Activated T-helper 1 cell treated with Interleukin-2 at 50 U/mL for 16 hours (primary cell): ENCODE measurements around the gene CACNB4.

Experiments used
- DNase-seq: peaks from one replicate; pipeline ENCODE4 v3.0.0-alpha.2; 2020; ENCODE audit warnings: low read depth

Gene CACNB4

DNA sequence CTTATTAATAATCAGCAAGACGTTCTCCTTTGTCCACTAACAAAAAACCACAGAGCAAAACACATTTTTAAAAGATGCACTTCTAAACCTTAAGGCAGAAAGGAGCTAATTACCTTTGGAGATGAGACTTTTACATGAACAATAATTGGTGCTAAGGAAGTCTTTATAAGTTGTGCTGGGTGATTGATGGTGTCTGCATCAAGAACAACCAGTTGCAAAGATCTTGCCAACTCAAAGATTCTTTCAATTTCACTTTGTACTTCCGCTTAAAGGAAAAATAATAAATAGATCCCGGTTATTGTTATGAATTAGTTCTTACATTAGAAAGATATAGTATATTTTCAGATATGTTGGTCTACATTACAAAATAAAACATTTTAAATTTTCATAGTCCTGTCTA, 243.7 kb downstream of the CACNB4 start:
- no peak for DNase-seq

DNA sequence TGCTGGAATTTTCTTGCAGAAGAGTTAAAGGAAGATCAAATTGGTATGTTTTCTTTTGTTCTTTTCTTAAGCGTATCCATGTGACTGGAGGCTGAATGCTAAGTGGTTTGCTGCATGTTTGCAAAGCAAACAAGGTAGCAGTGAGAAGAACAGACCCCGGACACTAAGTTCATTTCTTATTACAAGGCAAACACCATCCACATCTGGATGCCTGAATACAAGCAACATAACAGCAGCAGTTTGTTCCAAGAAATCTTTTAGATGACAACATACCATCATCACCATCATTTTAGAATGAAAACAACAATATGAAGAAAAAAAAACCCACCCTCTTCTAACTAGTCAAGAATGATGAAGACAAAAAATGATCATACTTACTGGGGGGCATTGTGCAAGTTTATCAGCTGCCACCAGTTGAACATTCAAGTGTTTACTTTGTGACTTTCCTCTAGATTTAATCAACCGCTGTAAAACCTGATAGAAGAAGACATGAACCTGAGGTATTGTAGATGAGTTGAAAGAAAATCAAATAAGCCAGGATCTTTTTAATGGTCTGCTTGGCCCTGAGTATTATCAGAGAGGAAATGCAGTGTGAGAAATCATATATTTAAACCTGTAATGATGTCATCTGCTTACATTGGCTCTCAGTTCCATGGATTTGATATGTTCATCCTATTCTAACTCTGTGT, 245.6 kb downstream of the CACNB4 start:
- DNase-seq, result no peak

DNA sequence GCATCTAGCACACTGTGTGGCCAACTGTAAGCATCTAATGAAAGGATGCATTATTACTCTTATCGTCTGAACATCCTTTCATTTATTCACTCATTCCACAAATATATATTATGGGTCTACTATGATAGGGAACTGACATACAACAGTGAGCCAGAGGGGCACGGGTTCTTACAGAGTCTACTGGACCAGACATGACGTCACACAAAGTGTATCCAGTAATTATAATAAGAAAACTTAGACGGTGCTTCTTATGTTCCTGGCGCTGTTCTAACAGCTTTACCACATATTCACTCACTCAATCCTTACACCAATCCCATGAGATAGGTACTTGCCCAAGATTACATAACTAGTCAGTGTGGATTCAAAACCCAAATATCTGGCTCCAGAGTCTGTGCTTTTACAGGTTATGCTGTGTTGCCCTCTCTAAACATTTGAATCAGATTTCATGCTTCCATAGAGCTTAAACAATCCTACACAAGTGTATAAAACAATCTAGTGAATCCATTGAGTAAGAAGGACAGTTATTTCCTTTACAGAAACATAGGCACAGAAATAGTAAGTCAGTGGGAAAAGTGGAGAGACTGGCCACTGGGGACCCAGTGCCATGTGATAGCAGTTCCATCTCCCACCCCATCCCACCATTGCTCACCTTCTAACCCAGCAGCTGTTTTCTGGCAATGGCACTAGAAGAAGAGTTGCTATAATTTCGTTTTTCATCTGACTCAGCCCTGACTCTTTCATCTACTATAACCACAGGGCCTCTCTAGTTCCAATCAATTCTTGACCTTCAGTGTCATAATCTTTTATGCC, 246.4 kb downstream of the CACNB4 start:
- DNase-seq, result no peak

DNA sequence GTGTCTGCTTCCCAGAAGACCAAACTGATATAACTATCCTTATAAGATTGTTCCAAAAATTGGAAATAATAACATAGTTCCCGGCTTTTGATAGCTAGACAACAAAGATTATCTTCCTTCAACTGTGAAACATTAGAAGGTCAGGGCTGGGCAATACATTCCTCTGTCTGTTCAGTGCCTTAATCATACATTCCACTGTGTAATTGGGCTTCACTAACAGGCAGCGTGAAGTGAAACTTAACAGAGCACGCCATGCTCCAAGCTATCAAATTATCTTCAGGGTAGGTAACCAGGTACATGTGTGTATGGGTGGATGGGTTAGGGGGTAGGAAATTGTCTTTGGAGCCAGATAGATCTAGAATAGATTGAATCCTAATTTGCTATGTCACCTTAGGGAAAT, 247.1 kb downstream of the CACNB4 start:
- DNase-seq, result no peak

DNA sequence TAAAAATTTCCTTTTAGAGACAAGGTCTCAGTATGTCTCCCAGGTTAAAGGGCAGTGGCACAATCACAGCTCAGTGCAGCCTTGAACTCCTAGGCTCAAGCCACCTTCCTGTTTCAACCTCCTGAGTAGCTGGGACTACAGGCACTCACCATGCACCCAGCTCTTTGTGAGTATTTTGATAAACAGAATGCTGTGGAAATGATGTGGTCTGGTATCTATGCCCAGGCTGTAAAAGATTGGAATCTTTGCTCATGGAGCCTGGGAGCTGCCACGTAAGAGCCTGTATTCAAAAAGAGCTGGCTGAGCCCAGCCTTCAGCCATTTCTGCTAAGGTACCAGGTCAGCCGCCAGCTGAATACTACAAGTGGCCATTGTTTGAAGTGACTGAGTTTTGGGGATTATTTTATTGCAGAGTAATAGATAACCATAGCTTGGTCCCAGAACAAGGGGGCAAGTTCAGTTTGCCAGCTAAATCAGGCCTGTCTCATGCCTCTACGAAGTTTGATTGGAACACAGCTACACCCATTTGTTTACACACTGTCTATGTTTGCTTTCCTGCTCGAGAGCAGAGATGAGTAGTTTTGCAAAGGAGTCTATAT, 249.3 kb downstream of the CACNB4 start:
- DNase-seq, result no peak

DNA sequence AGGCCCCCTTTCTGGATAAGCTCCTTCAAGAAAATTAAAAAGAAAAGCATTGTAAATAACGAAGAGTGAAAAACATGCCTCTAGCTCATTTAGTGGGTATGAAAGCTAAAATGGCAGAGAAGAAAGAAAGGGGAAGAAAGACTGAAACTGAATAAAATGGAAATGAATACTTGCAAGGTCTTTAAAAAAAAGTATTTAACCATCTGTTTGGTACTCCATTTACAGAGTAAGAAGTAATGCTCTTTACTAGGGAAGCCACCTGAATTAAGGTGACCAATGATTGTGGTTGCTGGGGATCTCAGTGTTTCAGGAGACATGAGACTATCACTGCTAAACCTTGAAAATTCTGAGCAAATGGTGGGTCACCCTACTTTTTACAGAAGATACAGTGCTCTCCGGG, 253.0 kb downstream of the CACNB4 start:
- no peak for DNase-seq

DNA sequence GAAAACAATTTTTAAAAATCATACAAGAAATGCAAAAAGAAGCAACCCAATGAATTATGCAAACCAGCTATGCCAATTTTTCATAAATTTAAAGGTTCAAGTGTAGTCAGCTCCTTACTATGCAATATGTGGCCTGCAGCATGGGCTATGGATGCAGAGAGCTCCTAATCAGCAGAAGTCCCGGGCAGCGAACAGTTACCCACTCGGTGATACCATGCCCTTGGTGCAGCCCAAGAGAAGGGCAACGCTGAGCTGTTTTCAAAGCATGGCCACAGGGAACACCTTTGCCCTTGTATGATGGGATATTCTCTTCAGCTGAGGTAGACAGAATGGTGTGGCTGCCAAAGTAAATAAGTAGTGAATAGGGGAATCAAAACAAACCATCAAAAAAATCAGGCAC, 253.4 kb downstream of the CACNB4 start:
- DNase-seq, result no peak

DNA sequence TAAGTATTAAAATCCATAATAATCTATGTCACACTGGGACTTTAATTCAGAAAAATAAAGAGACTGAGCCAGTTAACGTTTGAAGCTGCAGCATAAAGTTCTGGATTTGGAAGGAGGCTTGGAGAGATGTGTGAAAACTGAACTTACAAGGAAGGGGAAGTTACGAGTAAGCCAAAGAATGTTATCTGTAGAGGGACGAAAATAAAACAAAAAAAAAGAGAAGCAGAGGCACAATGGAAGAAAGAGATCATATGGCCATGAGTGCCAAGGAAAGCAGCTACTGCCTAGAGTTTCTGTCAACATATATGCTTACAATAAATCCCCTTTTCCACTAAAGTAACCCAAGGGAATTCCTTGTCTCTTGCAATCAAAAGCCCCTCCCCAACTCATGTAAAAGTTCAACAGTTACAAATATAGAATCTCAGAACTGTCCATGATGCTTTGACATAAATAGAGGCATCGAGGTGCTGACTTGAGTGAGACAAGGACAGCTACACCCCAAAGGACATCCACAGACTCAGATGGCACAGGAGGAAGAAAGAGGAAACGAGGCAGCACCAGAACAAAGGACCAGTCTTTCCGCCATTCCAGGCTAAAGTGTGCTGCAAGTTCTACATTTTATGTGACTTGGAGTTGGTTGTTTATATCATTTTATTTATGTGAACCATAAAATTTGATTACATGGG, 254.5 kb downstream of the CACNB4 start:
- DNase-seq, result no peak

DNA sequence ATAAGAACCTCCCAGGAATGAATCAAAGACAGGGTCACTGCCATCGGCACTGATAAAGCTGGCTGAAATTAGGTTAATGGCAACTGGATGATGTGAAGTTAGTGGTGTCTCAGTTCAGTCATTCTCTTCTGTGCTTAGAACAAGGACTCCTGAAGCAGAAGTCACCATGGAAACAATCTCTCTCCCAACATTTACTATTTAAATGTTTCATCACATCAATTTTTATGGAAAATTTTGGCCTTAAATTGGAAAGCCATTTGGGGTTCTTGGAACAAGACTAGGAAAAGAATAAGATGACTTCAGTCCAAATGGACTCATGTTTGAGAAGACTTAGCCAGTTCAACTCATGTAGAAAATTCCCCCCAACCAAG, 255.2 kb downstream of the CACNB4 start:
- no peak for DNase-seq

DNA sequence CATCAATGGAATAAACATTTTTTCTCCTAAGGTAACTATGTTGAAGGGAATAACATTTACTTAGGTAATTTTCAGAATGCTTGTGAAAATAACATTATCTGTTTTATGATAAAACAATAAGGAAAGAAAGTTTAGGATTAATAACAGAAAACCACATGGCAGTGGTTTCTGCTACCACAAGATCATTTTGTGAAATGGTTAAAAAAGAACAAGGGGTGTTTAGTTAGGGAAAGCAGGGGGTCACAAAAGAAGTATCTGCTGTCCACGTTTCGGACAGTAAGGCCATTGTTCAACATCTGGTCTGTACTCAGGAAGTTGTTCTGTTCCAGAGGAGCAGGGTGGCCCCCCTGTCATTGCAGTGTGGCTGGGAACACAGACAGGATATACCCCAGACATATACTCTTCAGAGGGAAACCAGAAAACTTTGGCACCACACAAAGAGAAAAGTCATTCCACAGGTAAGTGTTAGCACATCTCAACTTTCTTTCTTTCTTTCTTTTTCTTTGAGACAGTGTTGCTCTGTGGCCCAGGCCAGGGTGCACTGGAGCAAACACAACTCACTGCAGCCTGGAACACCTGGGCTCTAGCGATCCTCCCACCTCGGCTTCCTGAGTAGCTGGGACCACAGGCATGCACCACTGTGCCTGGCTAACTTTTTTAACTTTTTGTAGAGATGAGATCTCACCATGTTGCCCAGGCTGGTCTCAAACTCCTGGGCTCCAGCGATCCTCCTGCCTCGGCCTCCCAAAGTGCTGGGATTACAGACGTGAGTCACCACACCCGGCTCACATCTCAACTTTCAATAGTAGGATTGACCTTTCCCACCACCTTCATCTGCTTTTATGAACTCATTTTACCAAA, 255.8 kb downstream of the CACNB4 start:
- DNase-seq, result no peak

DNA sequence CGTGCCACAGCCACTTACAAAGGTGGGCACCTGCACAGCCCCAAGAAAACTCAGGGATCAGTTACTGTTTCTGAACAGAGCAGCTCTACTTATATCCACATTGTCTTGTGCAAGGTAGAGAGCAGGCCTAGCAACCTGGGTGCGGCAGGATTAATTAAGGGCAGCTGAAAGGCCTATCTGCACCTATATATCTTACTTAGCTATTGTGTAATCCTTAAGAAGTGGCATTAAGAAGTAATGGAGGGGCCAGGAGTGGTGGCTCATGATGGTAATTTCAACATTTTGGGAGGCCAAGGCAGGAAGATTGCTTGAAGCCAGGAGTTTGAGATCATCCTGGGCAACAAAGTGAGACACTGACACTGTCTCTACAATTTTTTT, 257.8 kb downstream of the CACNB4 start:
- no peak for DNase-seq

DNA sequence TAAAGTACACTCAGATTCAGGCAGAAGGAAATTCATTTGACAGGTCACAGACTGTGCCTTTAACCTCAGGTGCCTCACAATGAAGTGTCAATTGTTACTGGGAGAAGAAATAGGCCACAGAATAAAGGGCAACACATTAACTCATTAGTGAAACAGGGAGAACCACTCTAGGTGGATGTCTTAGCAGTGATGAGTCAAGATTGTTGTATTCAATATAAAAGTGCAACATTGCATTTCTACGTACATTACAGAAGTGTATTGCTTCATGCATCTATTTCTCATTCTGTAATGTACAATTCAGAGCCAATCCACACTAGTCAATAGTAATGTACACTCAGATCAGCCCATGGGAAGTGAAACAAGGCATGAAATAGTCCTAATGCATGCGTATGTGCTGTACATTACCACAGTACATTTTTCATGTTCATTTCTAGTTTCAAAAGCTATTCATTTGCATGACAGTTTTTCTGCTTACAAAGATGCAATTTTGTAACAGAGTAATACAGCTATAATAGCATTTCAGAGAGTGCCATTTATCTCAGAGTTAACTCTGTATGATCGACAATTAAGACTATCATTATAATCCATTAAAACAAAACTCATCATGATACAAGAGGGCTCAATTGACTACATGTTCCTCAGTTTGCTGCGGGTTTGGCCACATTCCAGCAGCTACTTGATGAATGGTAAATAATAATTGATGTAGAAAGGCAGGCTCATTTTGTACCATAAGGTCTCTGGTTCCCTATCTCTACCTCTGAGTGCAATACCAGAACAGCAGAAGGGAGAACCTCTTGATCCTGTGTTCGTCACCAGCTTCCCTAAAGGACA, 258.4 kb downstream of the CACNB4 start:
- DNase-seq, result no peak

DNA sequence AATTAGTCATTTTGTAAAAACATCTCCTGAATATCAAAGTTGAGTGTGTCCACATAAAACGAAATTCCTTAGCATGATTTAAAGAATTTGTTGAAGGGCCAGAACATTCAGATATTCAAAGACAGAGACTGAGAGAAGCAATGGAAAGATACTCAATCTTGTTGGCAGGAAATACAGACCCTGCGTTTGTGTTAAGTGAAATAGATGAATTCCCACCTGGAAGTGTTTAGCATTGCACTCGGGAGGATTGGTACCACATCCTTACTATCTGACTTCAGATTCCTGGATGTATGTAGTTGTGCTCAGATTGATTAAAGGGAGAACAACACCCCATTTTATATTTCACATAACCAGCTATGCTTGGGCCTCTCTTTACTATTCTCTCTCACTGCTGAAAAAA, 260.9 kb downstream of the CACNB4 start:
- no peak for DNase-seq

DNA sequence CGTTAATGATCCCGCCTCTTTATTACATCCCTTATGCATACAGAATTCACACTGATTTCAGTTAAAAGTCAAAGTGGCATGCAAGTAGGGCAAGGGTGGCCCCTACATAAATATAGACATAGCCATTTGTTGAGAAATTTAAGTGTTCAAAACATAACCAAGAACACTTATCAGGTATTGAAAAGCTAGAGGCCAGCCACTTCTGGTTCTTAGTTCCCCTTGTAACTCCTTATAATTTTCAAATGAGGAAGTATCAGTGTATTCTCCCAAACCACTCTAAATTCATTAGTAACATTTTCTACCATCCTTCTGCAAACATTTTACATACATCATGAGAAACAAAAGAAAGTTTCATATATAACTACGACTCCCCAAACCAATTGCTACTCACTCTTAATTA, 264.9 kb downstream of the CACNB4 start:
- no peak for DNase-seq

DNA sequence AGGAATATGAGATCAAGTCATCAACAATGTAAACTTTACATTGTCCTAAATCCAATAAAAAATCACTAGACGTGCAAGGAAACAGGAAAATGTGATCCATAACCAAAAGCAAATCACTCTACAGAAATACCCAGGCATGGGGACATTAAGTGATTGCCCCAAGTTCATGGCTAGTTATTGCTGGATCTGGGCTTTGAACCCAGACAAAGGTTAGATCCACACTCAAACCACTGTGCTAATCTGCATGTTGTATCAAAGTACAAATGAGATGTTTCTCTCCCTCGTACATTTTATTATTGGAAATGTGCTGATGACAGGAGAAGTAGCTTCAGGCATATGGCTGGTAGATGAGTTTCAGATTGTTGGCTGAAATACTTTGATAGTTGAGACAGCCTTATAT, 267.9 kb downstream of the CACNB4 start:
- DNase-seq, result no peak

DNA sequence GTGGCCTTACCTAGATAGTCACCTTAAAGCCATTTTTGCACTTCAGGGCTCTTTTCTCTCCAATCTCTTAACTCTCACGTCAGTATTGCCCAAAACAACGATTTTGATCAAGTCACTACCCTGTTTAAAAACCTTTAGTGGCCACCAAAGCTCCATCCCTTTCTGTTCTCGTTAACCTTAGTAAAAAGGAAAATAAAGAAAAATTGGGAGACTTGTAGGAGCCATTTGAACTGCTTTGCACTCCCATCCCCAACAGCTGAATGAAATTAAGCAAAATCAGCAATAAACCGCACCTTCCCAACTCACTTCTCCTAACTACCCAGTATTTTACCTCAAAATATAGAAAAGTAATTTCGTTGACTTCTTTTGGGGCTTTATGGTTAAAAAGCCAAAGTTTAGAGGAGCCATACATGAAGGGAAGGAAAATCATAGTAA, 269.9 kb downstream of the CACNB4 start:
- no peak for DNase-seq

DNA sequence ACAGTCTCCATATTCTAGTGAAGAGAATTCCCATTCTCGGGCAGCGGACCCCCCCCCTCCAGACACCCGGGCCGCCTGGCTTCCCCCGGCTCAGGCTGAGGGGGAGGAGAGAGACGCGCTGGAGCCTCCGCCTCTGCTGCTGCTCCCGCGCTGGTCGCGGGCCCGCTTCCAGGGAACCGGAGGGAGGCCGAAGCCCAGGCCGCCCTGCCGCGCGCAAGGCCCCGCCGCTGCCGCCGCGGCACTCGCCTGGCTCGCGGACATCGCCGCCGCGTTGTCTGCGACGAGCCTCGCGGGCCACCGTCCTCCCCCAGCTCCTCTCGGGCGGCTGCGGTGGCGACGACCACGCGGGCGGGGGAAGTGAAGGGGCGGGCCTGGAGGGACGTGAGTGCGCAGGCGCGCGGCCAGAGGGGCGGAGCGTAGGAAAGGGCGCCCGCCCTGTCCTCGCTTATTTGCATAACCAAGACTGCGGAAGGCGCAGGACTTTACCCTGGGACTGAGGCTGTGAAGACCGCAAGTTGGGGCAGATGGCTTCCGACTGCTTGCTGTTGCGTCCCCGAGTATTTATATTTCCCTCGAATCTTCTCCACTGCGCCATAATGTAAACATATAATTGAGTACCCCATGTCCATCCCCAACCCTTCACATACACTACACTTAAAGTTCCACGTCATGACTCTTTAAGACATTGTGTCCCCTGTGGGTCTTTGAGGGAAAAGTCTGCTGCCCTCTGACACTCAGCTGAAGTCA, 270.5 kb downstream of the CACNB4 start, which contains the start of gene ARL5A:
Gene ARL5A (minus strand): TSS at position 279 of the 747 bp plus-strand sequence. CDS start 245 bp downstream, at position 34.
- peak; percentile 92 for DNase-seq

DNA sequence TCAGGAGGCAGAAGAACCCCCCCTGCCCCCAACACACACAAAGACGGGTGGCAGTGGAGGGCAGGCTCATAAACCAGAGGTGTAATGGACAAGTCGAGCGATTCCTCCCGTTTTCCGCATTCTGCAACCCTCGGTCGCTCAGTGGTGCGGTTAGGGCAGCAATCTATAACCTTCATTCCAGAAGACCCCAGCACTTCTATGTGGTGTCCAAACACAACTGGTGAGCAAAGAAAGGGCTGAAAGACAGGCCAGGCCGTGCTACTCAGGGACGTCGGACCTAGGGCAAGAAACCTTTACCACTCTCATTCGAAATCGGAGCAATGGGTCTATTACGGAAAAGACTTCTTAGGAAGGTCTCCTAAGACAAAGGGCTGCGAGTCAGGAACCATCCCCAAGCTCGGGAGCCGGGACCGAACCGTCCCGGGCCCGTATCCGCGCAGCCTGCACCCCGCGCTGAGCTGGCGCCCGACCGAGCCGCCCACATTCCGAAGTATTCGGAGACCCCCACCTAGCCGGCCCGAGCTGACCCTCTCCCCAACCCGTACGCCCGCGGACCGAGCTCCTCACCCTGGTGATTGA, 271.2 kb downstream of the CACNB4 start:
- DNase-seq, result peak; percentile 5

DNA sequence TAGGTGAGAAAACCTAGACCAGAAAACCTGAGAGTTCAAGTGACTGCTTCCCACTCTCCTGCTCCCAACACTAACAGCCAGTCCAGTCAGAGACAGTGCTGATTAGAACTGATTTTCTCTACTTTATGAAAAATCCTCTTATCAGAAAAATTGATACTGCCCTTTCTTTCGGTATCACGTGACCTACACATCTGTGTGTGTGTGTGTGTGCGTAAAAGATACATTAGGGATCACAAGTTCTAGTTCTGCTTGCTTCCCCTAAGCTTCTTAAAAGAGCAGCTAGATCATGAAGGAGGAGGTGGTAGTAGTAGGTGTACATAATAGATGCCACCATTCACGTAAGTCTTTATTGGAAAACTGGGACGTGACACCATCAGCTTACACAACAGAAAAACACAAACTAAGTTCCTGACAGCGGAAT, 272.1 kb downstream of the CACNB4 start:
- no peak for DNase-seq

DNA sequence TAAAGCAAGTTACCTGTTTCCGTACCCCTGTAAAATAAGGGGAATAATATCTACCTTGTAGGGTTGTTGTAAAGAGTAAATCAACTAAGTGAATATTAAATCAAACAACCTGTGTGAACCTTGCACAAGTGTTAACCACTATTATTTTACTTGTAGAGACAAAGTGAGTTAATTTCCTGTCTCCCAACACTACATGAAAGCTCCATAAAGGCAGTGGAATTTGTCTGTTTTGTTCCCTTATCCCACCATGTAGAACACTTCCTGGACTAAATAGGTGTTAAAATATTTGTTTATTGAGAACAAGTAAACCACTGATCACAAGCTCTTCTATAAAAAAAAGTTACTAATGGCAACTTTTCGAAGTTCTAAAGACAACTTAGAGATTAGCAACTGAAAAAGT, 274.0 kb downstream of the CACNB4 start:
- DNase-seq, result no peak
